ENCODE data around the gene CATSPERD. TPM values are rescaled to one million over a fixed set of nuclear protein-coding genes. Genes with fewer than 3 reads are reported as not detected.
"Not testable (repeated sequence)": the region's sequence is repeated elsewhere in the genome, so short reads cannot be mapped to it uniquely, and the experiment has no call there.

The CATSPERD gene
- total RNA-seq, 1 donor from 2014 or later: not detected

DNA sequence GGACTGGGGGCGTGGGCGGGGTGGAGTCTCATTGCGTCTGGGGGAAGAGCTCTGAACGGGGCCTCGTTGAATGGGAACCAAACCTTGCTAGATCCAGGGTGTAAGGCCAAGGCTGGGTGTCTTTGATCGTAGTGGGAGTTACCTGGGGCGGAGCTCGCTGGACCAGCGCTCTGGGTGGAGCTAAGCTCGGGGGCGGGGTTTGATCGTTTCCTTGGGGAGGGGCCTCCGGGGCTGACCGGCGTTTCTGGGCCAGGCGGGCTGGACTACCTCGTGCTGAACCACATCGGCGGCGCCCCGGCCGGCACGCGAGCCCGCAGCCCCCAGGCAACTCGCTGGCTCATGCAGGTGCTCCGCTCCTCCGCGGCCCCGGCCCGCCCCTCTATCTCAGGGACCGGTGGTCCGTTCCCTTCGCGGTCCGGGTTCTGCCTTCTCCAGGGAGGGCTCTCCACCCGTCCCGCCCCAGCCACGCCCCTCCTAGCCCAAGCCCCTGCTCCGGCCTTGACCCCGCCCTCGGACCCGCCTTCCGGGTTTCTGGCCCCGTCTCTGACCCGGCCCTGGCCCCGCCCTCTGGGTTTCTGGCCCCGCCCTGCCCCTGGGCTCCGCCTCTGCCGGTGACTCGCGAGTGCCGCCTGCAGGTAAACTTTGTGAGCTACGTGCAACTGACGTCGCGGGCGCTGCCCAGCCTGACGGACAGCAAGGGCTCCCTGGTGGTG is 33.6 kb upstream of the CATSPERD start:
- peak overlapping the region; percentile 66 for H3K4me2 ChIP-seq
- no peak overlapping the region for H2AFZ ChIP-seq (replicated peaks)
- no peak overlapping the region for H3K9ac ChIP-seq
- H3K27ac Mint-ChIP-seq: peak overlapping the region; percentile 57
- H3F3A ChIP-seq (ENCODE audit: low read depth): peaks cover 36% of the 10 kb centered on the region
- TF ChIP-seq EZH2phosphoT487 (IDR thresholded peaks at IDR 0.05): no peak
- TF ChIP-seq, protein P1, sequence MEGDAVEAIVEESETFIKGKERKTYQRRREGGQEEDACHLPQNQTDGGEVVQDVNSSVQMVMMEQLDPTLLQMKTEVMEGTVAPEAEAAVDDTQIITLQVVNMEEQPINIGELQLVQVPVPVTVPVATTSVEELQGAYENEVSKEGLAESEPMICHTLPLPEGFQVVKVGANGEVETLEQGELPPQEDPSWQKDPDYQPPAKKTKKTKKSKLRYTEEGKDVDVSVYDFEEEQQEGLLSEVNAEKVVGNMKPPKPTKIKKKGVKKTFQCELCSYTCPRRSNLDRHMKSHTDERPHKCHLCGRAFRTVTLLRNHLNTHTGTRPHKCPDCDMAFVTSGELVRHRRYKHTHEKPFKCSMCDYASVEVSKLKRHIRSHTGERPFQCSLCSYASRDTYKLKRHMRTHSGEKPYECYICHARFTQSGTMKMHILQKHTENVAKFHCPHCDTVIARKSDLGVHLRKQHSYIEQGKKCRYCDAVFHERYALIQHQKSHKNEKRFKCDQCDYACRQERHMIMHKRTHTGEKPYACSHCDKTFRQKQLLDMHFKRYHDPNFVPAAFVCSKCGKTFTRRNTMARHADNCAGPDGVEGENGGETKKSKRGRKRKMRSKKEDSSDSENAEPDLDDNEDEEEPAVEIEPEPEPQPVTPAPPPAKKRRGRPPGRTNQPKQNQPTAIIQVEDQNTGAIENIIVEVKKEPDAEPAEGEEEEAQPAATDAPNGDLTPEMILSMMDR (IDR thresholded peaks at IDR 0.05): peak; percentile 81
- no peak for TF ChIP-seq EZH2 (IDR thresholded peaks at IDR 0.05)
- no peaks in the 10 kb centered on the region for H3K36me3 ChIP-seq
- H3K27me3 ChIP-seq: no peaks in the 10 kb centered on the region
- H3K9me3 Mint-ChIP-seq: no peaks in the 10 kb centered on the region
- peak overlapping the region; percentile 58 for H3K4me3 ChIP-seq
- H3K4me1 Mint-ChIP-seq: peaks cover 27% of the 10 kb centered on the region
- H3K36me3 Mint-ChIP-seq: no peaks in the 10 kb centered on the region
- H3K27ac ChIP-seq: no peak overlapping the region
- H3K4me3 Mint-ChIP-seq: peak overlapping the region; percentile 84
- H3K79me2 ChIP-seq (ENCODE audit: low read depth): peaks cover 17% of the 10 kb centered on the region
- peaks cover 13% of the 10 kb centered on the region for H3K27me3 Mint-ChIP-seq (ENCODE audit: insufficient read depth, low read depth)
- H4K20me1 ChIP-seq (ENCODE audit: low read depth): peaks cover 22% of the 10 kb centered on the region
- peaks cover under 1% of the 10 kb centered on the region for H3K4me1 ChIP-seq
- H3K9me3 ChIP-seq (ENCODE audit: low read depth): no peaks in the 10 kb centered on the region
- peak; percentile 98 for DNase-seq (ENCODE audit: low spot score)

DNA sequence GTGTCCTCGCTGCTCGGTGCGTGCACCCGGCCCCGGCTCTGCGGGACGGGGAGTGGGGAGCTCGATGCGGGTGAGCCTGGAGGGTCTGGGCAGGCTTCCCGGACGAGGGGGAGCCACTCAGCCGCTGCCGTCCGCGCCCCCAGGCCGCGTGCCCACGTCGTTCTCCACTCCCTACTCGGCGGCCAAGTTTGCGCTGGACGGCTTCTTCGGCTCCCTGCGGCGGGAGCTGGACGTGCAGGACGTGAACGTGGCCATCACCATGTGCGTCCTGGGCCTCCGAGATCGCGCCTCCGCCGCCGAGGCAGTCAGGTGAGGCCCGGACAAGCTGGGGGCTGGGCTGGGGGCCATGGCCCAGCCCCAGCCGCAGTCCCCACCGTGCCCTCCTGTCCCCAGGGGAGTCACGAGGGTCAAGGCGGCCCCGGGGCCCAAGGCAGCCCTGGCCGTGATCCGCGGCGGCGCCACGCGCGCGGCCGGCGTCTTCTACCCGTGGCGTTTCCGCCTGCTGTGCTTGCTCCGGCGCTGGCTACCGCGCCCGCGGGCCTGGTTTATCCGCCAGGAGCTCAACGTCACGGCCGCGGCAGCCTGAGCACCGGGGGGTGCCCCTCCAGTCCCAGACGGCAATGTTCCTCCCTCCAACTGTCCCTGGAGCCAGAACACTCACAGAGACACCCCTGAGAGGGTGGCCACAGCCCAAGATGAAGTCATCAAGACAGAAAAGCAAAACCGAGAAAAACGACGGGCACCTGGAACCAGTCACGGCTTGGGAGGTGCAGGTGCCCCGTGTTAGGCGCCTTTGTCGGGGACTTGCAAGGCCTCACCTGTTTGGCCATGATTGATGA is 32.9 kb upstream of the CATSPERD start:
- H3K9me3 Mint-ChIP-seq: no peaks in the 10 kb centered on the region
- H3K4me2 ChIP-seq: peak overlapping the region; percentile 39
- no peaks in the 10 kb centered on the region for H3K36me3 ChIP-seq
- peaks cover 29% of the 10 kb centered on the region for H4K20me1 ChIP-seq (ENCODE audit: low read depth)
- no peak overlapping the region for H3K9ac ChIP-seq
- H3K36me3 Mint-ChIP-seq: no peaks in the 10 kb centered on the region
- H3K27ac Mint-ChIP-seq: no peak overlapping the region
- peaks cover 25% of the 10 kb centered on the region for H3K79me2 ChIP-seq (ENCODE audit: low read depth)
- no peak overlapping the region for H2AFZ ChIP-seq (replicated peaks)
- H3K27ac ChIP-seq: no peak overlapping the region
- no peak overlapping the region for H3K4me3 ChIP-seq
- H3K27me3 Mint-ChIP-seq (ENCODE audit: insufficient read depth, low read depth): peaks cover 15% of the 10 kb centered on the region
- TF ChIP-seq EZH2 (IDR thresholded peaks at IDR 0.05): no peak
- no peak for TF ChIP-seq EZH2phosphoT487 (IDR thresholded peaks at IDR 0.05)
- TF ChIP-seq, protein P1 (IDR thresholded peaks at IDR 0.05): no peak
- peaks cover 41% of the 10 kb centered on the region for H3F3A ChIP-seq (ENCODE audit: low read depth)
- no peaks in the 10 kb centered on the region for H3K27me3 ChIP-seq
- H3K4me1 Mint-ChIP-seq: peaks cover 24% of the 10 kb centered on the region
- no peaks in the 10 kb centered on the region for H3K4me1 ChIP-seq
- no peak for DNase-seq (ENCODE audit: low spot score)
- no peaks in the 10 kb centered on the region for H3K9me3 ChIP-seq (ENCODE audit: low read depth)
- H3K4me3 Mint-ChIP-seq: peak overlapping the region; percentile 84

DNA sequence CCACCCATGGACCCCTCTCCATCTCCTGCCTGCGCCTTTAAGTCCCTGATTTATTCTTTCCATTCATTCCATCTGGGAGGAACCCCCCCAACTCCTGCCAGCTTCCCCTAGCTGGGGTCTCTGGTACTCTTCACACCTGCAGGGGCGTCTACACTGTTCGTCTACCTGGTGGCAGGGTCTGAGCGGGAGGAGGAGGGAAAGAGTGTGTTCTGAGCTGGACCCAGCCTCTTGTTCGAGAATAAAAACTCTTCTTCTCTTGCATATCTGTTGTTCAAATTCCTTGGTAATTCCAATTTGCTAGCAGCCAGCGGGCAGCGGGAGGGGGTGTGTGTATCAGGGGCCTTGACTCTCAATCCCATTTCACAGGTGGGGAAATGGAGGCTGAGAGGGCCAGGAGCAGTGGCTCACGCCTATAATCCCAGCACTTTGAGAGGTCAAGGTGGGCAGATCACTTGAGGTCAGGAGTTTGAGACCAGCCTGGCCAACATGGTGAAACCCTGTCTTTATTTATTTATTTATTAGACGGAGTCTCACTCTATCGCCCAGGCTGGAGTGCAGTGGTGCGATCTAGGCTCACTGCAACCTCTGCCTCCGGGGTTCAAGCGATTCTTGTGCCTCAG is 32.1 kb upstream of the CATSPERD start:
- peaks cover 33% of the 10 kb centered on the region for H3K79me2 ChIP-seq (ENCODE audit: low read depth)
- H3K27ac Mint-ChIP-seq; H3K4me1 ChIP-seq; H3K36me3 Mint-ChIP-seq; H3K9ac ChIP-seq; H3K9me3 ChIP-seq (ENCODE audit: low read depth); H3K4me3 ChIP-seq; H2AFZ ChIP-seq (replicated peaks); H3K9me3 Mint-ChIP-seq; DNase-seq (ENCODE audit: low spot score); H3K27ac ChIP-seq; H3K27me3 ChIP-seq; H3K36me3 ChIP-seq; H3K4me2 ChIP-seq: not testable (repeated sequence)
- H4K20me1 ChIP-seq (ENCODE audit: low read depth): peaks cover 37% of the 10 kb centered on the region
- Mint-ChIP-seq H3K27me3 (ENCODE audit: insufficient read depth, low read depth) (peaks cover 15% of the 10 kb centered on the region), H3K4me3 (peak overlapping the region; percentile 76), H3K4me1 (peaks cover 23% of the 10 kb centered on the region)
- peaks cover 42% of the 10 kb centered on the region for H3F3A ChIP-seq (ENCODE audit: low read depth)
